Measurements from ENCODE around the gene EMILIN3. TPM values are rescaled to one million over a fixed set of nuclear protein-coding genes. Genes with fewer than 3 reads are reported as not detected.

The EMILIN3 gene
- total RNA-seq, 1 donor from 2014 or later = not detected

- ATAC-seq (ENCODE audit: low read depth) (no peak), DNase-seq (no peak)
- Mint-ChIP-seq H3K9me3 (no peaks in the 10 kb centered on the region), H3K36me3 (ENCODE audit: low read depth) (no peaks in the 10 kb centered on the region), H3K27ac (no peak overlapping the region), H3K27me3 (peaks cover 13% of the 10 kb centered on the region), H3K4me3 (no peak overlapping the region), H3K4me1 (peaks cover 2% of the 10 kb centered on the region)
- no peak for TF ChIP-seq CTCF (IDR thresholded peaks at IDR 0.05)
- ChIA-PET POLR2A (no interaction called here), CTCF (no interaction called here)
- intact Hi-C loops (cut with micrococcal nuclease) = no loop called here
Measured at GRCh38 chr20:41360831-41361756, 5.5 kb downstream of the EMILIN3 start.

- H3K36me3 Mint-ChIP-seq (ENCODE audit: low read depth) = no peaks in the 10 kb centered on the region
- CTCF ChIA-PET = interaction anchor here (0.9 kb wide), 1 partner anchor 186 kb away, joined by 3 read pairs; no protein-coding TSS in a partner anchor
- intact Hi-C loops (cut with micrococcal nuclease) = no loop called here
- no peaks in the 10 kb centered on the region for H3K4me1 Mint-ChIP-seq
- DNase-seq (no peak), ATAC-seq (ENCODE audit: low read depth) (no peak)
- TF ChIP-seq CTCF (IDR thresholded peaks at IDR 0.05) = no peak
- POLR2A ChIA-PET = no interaction called here
- H3K27me3 Mint-ChIP-seq = peaks cover 3% of the 10 kb centered on the region
- no peaks in the 10 kb centered on the region for H3K9me3 Mint-ChIP-seq
- no peak overlapping the region for H3K4me3 Mint-ChIP-seq
- H3K27ac Mint-ChIP-seq = no peak overlapping the region
Measured at GRCh38 chr20:41359541-41360011, 7.0 kb downstream of the EMILIN3 start.

GRCh38 chr20:41358717-41359116, 7.9 kb downstream of the EMILIN3 start:
- Mint-ChIP-seq H3K4me3 (no peak overlapping the region), H3K9me3 (no peaks in the 10 kb centered on the region), H3K36me3 (ENCODE audit: low read depth) (no peaks in the 10 kb centered on the region), H3K27me3 (no peaks in the 10 kb centered on the region), H3K4me1 (no peaks in the 10 kb centered on the region), H3K27ac (no peak overlapping the region)
- DNase-seq (no peak), ATAC-seq (ENCODE audit: low read depth) (no peak)
- intact Hi-C loops (cut with micrococcal nuclease) = no loop called here
- CTCF ChIA-PET = interaction anchor here (0.9 kb wide), 1 partner anchor 186 kb away, joined by 3 read pairs; no protein-coding TSS in a partner anchor
- no peak for TF ChIP-seq CTCF (IDR thresholded peaks at IDR 0.05)
- POLR2A ChIA-PET = interaction anchor here (0.6 kb wide), 1 partner anchor 14 kb away, joined by 3 read pairs; no protein-coding TSS in a partner anchor

GRCh38 chr20:41358230-41358629, 8.4 kb downstream of the EMILIN3 start:
- H3K27me3 Mint-ChIP-seq = no peaks in the 10 kb centered on the region
- DNase-seq (no peak), ATAC-seq (ENCODE audit: low read depth) (no peak)
- no peak overlapping the region for H3K27ac Mint-ChIP-seq
- TF ChIP-seq CTCF (IDR thresholded peaks at IDR 0.05) = no peak
- no peaks in the 10 kb centered on the region for H3K9me3 Mint-ChIP-seq
- H3K4me1 Mint-ChIP-seq = no peaks in the 10 kb centered on the region
- intact Hi-C loops (cut with micrococcal nuclease) = no loop called here
- H3K36me3 Mint-ChIP-seq (ENCODE audit: low read depth) = no peaks in the 10 kb centered on the region
- no peak overlapping the region for H3K4me3 Mint-ChIP-seq
- POLR2A ChIA-PET = interaction anchor here (0.6 kb wide), 1 partner anchor 13 kb away, joined by 3 read pairs; no protein-coding TSS in a partner anchor
- CTCF ChIA-PET = no interaction called here

- Mint-ChIP-seq H3K36me3 (ENCODE audit: low read depth) (no peaks in the 10 kb centered on the region), H3K4me3 (no peak overlapping the region), H3K27ac (no peak overlapping the region), H3K27me3 (no peaks in the 10 kb centered on the region), H3K4me1 (no peaks in the 10 kb centered on the region), H3K9me3 (no peaks in the 10 kb centered on the region)
- no peak for TF ChIP-seq CTCF (IDR thresholded peaks at IDR 0.05)
- ATAC-seq (ENCODE audit: low read depth) (no peak), DNase-seq (no peak)
- intact Hi-C loops (cut with micrococcal nuclease) = no loop called here
- ChIA-PET CTCF (no interaction called here), POLR2A (no interaction called here)
Measured at GRCh38 chr20:41357424-41358163, 9.0 kb downstream of the EMILIN3 start.
